HG03175 (cell line): ENCODE measurements around the gene TK2.

Source experiments
- ATAC-seq: cut with Tn5 transposase; IDR thresholded peaks from one replicate; pipeline ENCODE4 v1.9.1; 2021; ENCODE audit warnings: mild to moderate bottlenecking, moderate library complexity; ENCODE audit not compliant: unreplicated experiment

TK2 gene

DNA sequence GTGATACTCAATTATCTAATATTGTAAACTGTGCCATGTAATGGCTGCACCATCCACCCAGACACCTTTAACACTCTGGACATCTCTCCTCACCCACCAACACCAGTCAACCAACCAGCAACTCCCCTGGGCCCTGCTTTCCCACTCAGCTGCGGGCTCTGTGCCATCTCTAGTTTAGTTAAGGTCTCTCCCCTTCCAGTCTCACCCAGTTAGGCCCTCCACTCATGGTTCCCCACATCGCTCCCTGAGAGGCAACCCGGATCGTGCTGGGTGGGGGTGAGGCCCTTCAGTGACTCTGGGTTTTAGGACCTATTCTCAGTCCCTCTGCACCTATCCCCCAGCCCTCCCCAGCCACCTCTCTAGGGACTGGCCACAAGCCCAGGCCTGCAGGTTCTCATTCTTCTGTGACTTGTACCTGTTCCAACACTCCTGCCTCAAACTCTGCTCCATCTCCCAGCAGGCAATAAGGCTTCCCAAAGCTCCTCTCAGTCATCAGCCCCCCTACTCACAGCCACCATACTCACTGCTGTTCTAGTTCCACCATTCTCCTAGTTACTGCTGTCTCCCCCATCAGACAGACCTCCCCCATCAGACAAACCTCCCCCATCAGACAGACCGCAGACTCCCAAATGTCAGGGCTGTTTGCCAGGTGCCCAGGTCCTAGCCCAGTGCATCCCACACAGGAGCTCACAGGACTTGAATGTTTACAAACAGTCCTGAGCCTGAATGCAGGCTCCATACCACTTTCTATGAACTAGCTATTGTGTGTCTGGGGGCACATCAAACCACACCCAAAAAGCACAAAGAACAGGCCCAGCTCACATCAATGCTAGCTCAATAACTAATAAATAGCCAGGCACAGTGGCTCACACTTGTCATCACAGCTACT, 2.6 kb downstream of the TK2 start:
- no peak for ATAC-seq

DNA sequence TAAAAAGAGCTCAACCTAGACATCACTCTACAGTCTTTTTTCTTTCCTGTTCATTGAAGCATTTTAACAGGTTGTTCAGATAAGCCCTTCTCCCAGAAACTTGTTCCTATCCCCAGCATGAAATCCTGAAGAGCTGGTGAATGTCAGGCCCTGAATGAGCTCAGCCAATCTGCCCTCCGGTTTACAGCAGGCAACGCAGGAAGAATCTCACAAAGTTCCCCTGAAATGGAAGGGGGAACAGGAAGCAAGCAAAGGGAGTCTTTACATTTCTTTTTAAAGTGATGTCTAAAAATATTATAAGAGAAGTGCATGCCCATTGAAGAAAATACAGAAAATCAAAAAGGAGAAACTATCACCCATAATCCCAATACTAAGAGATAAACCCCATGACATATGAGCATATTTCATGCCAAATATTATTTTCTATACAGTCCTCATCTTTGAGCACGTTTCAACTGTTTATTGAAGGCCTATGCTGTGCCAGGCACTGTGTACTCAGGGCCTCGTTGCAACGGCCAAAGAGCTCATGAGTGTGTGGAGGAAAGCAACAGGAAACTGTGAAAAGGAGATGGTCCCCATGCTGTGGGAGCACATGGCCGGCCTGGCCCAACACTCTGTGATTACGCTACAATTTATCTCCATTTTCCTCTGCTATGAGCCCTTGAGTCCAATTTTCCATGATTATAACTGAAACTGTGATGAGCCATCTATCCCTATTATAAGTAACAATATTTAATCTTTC, 5.7 kb downstream of the TK2 start:
- ATAC-seq, result no peak

DNA sequence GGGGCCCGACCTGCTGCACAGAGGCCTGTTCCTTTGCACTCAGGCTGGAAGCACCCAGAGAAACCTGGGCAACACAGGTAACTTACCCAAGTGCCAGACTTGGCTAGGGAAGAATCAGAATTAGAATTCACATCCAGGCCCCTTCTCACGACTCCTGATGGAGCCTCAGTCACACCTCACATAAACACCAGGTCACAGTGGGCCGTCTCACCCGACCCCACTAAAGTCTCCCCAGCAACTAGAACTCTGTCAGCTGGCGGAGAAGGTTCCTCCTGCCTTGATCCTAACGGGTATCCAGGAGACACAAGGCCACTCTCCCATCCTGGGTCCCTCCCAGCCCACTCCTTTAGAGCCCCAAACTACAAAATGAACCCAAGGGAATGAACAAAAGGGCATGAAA, 6.4 kb downstream of the TK2 start:
- no peak for ATAC-seq

DNA sequence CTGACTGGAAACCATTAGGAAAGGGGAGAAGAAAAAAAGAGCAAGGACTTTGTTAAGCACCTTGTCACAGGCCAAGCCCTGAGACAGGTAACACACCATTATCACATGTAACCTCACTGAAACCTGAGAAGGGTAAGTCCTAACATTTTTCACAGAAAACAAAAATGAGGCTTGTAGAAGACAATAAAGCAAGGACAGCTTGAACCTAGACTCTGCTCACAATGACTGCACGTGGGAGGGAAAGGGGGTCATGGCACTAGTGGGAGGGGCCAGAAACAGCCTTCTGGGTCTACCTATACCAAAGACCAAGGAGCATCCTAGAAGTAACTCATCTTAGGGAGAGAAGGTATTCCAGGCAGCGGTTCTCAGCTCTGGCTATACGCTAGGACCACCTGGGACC, 7.5 kb downstream of the TK2 start:
- ATAC-seq, result no peak

DNA sequence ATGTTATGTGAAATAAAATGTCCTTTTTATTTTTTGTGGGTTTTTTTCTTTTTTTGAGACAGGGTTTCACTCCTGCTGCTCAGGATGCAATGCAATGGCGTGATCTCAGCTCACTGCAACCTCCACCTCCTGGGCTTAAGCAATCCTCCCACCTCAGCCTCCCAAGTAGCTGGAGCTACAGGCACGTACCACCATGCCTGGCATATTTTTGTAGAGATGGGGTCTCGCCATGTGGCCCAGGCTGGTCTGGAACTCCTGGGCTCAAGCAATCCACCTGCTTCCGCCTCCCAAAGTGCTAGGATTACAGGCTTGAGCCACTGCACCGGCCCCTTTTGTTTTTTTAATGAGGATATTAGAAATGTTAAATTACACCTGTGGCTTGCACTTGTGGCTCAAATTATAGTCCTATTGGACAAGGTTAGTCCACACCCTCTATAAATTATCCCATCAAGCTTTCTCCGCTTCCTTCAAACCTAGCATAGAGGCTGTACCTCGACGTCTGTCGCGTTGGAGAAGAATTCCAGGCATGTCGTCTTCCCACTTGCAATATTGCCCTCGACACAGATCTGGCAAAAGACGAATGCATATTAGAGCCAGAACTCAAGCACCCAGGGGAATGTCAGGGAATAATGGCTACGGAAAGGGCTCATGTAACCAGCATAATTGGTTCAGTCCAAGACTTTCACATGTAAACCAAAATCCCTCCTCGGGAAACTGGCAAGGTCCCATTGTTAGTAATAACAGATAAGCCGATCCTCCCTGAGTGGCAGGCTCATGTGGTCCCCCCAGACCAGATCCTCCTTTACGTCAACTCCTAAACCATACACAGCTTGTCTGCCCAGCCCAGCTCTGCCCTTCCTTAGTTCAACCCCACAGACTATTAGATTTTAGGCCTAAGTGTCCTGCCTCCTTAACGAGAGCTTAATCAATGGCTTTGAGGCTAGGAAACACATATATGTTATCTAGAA, 8.2 kb downstream of the TK2 start:
- no peak for ATAC-seq

DNA sequence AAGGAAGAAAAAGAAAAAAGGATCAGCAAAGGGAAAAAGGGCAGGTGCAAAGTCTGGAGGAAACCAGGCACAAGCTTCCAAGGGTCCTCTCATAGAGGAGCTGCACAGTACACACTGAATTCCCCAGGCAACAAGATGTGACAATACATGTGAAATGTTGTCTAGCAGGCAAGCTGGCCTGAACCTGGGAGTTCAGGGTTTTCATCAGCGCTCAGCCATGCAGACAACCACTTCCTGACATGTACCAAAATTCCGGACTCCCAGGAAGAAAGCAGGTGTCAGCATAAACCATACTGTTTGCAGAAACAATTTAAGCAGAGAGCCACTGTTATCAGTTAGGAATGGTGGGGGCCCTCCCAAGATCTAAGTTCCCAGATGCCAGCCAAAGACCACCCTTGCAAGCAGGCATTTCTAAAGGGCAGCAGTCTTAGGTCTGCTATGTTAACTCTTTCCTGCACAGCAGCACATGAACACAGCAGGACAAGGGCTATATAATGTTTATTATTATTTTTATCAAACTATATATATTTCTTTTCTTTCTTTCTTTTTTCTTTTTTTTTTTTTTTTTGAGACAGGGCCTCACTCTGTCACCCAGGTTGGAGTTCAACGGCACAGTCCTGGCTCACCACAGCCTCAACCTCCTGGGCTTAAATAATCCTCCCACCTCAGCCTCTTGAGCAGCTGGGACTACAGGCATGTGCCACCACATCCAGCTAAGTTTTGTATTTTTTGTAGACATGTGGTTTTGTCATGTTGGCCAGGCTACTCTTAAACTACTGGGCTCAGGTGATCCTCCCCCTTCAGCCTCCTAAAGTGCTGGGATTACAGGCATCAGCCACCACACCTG, 10.1 kb downstream of the TK2 start:
- peak; percentile 71 for ATAC-seq

DNA sequence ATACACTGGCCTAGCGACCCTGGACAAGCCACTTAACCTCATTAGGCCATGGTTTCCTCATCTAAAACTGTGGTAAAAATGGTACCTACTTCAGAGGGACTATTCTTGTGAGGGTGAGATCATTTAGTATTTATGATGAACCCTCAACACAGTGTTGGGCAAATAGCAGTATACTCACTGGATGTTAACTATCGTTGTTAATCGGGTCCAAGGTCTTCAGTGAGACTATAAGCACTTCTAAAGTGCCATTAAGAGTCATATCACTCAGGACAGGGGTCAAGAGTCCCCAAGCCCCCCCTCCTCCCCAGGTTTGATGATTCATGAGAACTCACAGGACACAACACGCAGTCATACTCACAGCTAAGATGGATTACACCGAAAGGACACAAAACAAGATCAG, 11.0 kb downstream of the TK2 start:
- ATAC-seq, result no peak

DNA sequence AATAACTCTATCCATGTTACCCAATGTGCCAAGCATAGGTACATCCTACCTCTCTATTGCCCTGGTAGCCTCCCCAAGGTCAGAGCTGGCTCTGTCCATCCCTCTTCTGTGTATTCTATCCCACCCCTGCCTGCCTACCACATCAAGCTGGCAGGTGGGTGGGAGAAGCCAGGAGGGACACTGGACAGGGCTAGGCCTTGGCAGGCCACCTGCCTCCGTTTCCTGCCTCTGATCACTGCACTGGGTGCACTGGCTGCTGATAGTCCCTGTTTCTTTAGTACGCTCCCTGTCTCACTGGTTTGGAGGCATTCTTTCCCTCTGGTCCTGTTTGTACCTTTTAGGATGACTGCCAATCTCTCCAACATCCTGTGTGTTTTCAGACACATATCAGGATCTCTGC, 12.7 kb downstream of the TK2 start:
- no peak for ATAC-seq

DNA sequence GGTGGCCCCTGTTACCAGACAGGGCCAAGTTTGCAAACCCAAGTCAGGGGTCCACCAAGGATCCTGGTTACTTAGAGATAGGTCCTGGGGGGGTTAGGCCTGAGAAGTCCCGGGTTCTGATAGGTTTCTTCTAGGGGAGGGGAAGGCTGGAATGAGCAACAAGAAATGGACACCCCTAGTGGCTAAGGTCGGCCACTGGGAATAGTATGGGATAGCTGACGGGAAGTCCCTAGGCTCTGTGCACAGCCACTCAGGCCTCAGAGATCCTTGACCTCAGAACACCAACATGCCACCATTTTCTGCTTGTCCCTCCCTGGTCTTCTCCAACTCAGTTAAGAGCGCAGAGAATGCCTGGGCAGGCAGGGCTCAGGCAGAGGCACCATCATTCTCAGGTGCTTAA, 13.4 kb downstream of the TK2 start:
- no peak for ATAC-seq

DNA sequence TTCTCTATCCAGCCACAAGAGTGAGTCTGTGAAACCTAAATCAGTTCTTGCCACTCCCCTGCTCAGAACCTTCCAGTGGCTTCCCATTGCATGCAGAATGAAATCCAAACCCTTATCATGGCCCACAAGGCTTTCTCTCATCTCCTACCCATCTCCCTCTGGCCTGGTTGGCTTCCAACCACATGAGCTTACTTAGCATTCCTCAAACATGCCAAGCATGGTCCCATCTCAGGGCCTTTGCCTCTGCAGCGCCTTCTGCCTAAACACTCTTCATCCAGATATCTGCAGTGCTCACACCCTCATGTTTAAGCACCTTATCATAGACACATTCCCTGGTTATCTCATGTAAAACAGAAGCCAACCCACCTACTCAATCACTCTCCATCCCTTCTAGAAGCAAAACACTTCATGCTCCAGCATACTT, 15.5 kb downstream of the TK2 start:
- no peak for ATAC-seq

DNA sequence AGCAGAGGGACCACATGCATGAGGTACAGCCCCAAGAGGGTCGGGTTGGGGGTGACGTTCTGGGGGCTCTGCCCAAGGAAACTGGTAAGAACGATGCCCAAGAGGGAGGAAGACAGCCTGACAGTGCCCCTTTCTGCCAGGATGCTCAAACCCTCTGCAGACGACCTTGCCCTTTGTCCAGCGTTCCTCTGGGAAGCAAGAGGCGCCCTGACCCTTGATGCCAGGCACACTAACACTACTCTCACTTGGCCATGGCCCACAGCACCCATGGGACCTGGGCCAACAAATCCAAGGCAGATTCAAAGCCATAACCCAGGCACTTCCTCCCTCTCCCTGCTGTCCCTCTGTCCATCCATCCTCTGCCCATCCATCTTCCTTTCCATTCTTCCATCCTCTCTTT, 20.4 kb downstream of the TK2 start:
- ATAC-seq, result no peak

DNA sequence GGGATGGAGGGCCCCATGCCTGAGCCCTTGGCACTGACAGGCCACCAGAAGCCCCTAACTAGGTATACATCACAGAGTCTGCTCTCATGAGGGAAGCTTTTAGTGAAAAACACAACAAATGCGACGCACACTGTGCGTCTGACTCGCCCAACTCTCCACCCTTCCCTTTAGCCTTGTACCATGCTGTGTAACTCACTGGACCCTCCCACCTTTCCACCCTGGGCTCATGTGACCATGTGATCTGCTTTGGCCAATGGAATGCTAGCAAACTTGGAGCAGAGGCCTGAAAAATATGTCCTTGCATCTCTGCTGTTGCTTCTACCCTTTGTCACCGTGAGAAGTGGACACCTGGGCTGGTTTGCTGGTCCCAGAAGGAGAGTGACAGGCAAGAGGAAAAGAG, 21.6 kb downstream of the TK2 start:
- no peak for ATAC-seq

DNA sequence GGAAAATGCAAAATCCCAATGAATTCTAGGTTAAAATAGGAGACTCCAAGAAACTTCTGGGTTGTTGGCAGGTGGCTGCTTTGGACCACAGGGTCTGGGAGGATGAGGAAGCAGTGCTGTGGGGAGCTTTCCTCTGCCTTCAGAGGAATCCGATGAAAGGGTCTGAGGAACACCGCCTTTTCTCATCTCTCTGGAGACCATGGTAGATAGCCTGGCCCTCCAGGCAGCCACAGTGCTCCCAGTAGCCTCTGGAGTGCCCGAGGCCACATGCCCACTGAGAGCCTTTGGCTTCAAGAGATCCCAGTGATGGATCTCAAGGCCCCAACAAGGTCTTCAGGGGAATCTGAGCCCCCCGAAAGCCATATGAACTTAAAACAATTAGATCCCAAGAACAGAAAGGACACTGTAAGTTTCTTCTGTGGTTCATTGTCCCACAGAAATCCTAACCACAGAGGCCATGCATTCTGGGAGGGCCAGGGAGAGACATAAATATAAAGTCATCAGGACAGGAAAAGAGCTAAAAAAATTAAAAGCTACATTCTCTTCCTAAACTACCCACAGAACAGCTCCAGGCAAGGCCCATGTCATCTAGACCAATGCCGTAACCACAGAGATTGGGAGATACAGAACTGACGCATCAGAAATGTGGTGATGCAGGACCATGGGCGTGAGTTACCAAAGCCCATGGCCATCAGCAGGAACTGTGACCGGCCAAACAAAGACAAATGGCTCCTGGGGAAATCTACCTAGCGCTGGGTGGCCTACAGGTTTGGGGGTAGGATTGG, 24.3 kb downstream of the TK2 start:
- no peak for ATAC-seq

DNA sequence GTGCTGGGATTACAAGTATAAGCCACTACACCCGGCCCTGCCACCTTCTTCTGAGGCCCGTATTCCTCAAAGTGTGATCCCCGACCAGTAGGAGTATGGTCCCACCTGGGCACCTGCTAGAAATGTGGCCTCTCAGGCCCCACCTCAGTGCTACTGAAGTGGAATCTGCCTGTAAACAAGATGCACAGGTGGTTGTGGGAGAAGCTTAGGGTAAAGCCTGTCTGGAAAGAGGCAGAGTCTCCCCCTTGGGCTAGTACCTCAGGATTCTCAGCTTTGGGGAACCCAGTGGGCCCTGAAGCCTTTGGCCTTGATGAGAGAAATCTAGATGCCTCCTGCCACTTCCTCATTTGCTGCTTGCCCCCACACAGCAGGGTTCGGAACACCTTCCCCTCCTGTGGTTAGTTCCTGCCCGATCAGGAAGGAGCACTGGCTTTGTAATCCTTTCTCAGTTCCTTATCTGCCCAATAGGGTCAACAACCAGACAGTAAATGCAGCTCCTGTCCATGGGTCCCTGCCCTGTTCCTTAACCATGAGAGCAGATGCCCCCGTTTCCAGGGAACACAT, 25.2 kb downstream of the TK2 start:
- ATAC-seq, result peak; percentile 74

DNA sequence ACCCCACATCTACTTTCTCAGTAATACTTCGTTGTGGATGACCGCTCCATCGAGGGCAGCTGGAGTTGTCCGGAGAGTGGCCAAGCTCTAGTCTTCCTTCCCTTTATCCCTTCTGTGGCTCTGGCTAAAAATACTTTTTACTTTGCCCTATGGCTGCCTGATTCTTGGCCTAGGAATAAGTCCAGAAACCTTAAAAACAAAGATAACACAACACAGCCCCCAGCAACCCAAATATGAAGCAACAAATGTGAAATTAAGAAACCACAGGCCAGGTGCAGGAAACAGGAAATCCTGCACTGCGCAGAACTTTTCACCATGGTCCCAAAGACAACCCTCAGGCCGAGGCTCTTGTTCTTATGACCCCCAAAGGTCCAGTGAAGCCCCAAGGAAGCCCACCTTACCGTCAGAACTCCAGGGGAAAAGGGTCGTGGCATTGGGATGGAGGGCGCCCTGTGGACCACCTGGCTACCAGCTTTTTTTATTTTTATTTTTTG, 26.0 kb downstream of the TK2 start:
- ATAC-seq, result peak; percentile 49

DNA sequence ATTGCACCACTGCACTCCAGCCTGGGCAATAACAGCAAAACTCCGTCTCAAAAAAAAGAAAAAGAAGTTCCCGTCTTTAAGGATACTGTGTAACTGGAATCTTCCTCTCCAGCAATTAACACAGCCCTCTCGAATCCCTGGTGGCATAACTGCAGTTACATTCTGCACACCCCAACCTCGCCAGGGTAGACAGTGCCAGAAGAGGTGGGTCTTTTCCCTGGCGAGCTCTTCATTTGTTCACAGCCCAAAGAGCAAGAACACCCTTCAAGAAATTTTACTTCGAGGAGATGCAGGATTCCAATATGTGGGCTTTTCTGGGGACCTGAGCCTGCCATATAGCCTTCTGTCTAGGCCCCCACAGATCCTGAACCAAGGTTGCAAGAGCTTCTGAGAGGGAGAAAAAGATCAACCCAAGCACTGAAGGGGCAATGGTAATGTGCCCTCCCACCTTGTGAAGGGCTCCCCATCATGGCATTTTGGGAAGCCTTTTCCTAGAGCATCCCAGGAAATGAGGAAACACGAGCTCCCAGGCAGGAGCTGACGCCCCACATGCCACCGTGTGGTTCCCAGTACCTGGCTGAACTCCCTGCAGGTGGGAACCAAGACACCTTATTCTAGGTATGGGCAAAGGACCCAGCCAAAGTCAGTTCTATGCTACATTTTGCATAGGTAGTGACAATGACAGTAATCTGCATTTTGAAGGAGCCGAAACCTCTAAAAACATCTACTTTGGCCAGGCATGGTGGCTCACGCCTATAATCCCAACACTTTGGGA, 26.9 kb downstream of the TK2 start:
- ATAC-seq, result no peak

DNA sequence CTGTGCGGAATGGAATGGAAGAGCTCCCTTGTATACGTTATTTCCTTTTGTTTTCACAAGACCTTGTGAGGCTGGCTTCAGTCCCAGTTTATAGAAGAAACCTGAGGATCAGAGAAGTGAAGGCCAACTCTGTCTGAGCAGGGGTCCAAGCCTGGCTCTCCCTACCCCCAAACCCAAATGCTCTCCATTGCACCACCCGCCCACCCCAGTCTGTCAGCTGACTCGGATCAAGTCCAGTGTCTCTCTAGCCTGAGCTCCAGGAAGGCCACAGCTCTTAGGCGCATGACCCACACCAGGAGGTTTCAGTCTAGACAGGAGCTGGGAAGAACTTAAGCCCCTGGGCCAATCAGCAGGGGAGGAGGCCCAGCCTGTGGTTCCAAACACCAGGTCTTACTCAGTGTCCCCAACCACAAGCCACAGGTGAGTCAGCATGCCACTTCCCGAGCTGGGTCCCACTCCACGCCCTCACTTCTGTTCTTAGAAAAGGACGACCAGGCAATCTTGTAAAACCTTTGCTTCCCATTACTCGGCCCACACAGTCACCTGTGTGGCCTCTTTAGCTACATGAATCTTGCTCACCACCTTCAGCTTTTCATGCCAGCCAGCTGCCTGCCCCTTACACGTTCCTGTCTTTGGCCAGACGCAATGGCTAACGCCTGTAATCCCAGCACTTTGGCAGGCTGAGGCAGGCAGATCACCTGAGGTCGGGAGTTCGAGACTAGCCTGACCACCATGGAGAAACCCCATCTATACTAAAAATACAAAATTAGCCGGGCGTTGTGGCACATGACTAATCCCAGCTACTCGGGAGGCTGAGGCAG, 27.8 kb downstream of the TK2 start:
- peak; percentile 41 for ATAC-seq
